IMR-90 (cell line): ENCODE data around the gene IL17RE.

Source experiments
- CEBPB ChIP-seq: IDR thresholded peaks from 2 replicates; pipeline ENCODE4 v1.6.1; 2012; ENCODE audit warnings: low read depth, low read length, improper control_type of control experiment
- CHD1 ChIP-seq: IDR thresholded peaks from 2 replicates; pipeline ENCODE4 v1.6.1; 2012; ENCODE audit warnings: low read depth, low read length, improper control_type of control experiment
- POLR2A ChIP-seq: IDR thresholded peaks from 2 replicates; pipeline ENCODE4 v1.6.1; 2012; ENCODE audit warnings: mild to moderate bottlenecking, low read depth, low read length
- TF ChIP-seq, protein P1 (sequence below): conservative IDR thresholded peaks from 2 replicates; pipeline ENCODE4 v1.5.1; 2012; ENCODE audit warnings: mild to moderate bottlenecking, low read depth, low read length, improper control_type of control experiment

DNA sequence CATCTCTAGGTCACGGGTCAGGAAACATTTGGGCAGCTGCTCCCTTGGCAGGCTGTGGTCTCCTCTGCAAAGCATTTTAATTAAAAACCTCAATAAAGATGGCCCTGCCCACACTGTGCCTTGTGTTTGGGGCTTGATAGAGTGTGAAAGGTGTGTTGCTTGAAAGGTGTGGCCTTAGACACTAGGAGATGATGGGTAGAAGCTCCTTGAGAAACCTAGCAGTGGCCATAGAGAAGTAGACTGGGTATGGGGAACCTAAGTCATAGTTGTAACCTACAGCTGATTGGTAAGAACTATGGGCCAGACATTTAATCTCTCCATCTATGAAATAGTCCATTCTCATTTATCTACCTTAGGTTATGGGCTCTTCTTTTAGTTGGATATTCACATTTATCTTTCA, 8.9 kb upstream of the IL17RE start:
- TF ChIP-seq, protein P1, sequence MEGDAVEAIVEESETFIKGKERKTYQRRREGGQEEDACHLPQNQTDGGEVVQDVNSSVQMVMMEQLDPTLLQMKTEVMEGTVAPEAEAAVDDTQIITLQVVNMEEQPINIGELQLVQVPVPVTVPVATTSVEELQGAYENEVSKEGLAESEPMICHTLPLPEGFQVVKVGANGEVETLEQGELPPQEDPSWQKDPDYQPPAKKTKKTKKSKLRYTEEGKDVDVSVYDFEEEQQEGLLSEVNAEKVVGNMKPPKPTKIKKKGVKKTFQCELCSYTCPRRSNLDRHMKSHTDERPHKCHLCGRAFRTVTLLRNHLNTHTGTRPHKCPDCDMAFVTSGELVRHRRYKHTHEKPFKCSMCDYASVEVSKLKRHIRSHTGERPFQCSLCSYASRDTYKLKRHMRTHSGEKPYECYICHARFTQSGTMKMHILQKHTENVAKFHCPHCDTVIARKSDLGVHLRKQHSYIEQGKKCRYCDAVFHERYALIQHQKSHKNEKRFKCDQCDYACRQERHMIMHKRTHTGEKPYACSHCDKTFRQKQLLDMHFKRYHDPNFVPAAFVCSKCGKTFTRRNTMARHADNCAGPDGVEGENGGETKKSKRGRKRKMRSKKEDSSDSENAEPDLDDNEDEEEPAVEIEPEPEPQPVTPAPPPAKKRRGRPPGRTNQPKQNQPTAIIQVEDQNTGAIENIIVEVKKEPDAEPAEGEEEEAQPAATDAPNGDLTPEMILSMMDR = no peak
- TF ChIP-seq POLR2A (no peak), CEBPB (no peak), CHD1 (no peak)
